ENCODE data around the gene FADS1. TPM values are rescaled to one million over a fixed set of nuclear protein-coding genes. Genes with fewer than 3 reads are reported as not detected.

The FADS1 gene
- total RNA-seq, 1 donor from 2014 or later = 155 TPM

DNA sequence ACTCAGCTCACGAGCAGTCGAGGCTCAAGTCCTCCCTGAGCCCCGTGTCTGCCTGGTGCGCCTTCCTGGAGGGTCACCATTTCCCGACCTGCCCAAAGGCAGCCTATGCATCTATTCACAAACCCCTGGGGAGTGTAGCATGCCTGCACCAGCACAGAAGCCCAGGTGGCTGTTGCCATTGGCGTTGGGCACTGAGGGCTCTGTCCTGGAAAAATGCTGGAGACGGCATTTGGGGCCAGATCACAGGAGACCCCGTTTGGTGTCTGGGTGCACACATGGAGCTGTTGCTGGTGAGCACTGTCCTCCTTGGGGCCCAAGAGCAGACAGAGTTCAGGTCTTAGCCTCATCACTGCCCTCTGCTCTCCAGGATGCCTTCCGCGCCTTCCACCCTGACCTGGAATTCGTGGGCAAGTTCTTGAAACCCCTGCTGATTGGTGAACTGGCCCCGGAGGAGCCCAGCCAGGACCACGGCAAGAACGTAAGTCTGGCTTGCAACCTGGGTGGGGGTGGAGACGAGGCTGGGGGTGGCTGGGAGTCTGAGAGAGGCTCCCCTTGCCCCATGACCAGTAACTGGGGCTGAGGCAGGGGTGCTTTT, 20.7 kb upstream of the FADS1 start:
- Mint-ChIP-seq H3K27ac (ENCODE audit: unreplicated experiment) (no peak overlapping the region), H3K36me3 (ENCODE audit: unreplicated experiment) (peaks cover 8% of the 10 kb centered on the region), H3K4me3 (ENCODE audit: unreplicated experiment) (no peak overlapping the region), H3K27me3 (ENCODE audit: unreplicated experiment) (peaks cover 12% of the 10 kb centered on the region), H3K4me1 (ENCODE audit: low read depth, unreplicated experiment) (peaks cover 28% of the 10 kb centered on the region), H3K9me3 (ENCODE audit: unreplicated experiment) (peaks cover 15% of the 10 kb centered on the region)
- TF ChIP-seq CTCF (IDR thresholded peaks at IDR 0.05; ENCODE audit: partially characterized antibody, unreplicated experiment) = no peak
- no peak for DNase-seq

DNA sequence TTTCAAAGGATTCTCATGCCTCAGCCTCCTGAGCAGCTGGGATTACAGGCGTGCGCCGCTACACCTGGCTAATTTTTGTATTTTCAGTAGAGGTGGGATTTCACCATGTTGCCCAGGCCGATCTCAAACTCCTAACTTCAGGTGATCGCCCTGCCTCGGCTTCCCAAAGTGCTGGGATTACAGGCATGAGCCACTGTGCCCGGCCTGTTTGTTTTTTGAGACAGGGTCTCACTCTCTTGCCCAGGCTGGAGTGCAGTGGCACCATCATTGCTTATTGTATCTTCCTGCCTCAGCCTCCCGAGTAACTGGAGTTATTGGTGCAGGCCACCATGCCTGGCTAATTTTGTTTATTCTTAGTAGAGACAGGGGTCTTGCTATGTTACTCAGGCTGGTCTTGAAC, 19.4 kb upstream of the FADS1 start:
- H3K4me3 Mint-ChIP-seq (ENCODE audit: unreplicated experiment) = no peak overlapping the region
- TF ChIP-seq CTCF (IDR thresholded peaks at IDR 0.05; ENCODE audit: partially characterized antibody, unreplicated experiment) = no peak
- H3K27me3 Mint-ChIP-seq (ENCODE audit: unreplicated experiment) = peaks cover 13% of the 10 kb centered on the region
- peaks cover 15% of the 10 kb centered on the region for H3K9me3 Mint-ChIP-seq (ENCODE audit: unreplicated experiment)
- peaks cover 38% of the 10 kb centered on the region for H3K4me1 Mint-ChIP-seq (ENCODE audit: low read depth, unreplicated experiment)
- no peak overlapping the region for H3K27ac Mint-ChIP-seq (ENCODE audit: unreplicated experiment)
- DNase-seq = no peak
- H3K36me3 Mint-ChIP-seq (ENCODE audit: unreplicated experiment) = peaks cover 8% of the 10 kb centered on the region

DNA sequence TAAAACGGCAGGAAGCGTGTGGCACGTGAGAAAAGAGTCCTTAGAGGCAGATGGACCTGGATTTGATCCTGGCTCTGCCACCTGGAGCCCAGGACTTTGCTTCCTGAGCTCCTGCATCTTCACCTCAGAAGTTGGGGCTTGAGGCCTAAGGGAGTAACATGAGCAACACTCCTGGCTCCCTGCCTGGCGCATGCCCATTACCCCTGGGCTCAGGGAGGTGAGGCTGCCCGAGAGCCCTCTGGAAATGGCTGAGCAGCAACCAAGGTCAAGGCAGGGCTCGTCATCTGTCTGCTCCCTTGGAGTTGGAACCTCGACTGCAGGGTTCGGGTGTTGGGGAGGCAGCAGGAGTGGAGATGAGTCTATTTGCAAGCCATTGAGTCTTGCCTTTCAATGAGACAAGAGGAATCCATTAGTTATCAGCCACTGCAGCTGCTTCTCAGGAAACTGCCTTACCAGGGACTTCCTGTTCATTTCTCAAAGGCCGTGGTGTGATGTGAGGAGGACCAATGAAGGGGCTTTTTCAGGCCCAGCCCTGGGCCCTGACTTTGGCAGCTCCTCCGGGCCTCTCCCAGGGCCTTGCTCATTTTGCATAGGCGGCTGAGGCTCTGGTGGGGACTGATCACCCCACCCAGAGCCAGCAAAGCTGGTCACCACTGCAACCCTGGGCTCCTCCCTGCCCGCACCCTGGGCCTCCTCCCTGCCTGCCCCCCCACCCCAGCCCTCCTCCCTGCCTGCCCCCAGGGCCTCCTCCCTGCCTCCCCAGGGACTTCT, 17.7 kb upstream of the FADS1 start:
- peaks cover 46% of the 10 kb centered on the region for H3K4me1 Mint-ChIP-seq (ENCODE audit: low read depth, unreplicated experiment)
- peaks cover 15% of the 10 kb centered on the region for H3K27me3 Mint-ChIP-seq (ENCODE audit: unreplicated experiment)
- DNase-seq = peak; percentile 43
- H3K36me3 Mint-ChIP-seq (ENCODE audit: unreplicated experiment) = peaks cover under 1% of the 10 kb centered on the region
- TF ChIP-seq CTCF (IDR thresholded peaks at IDR 0.05; ENCODE audit: partially characterized antibody, unreplicated experiment) = no peak
- peaks cover 10% of the 10 kb centered on the region for H3K9me3 Mint-ChIP-seq (ENCODE audit: unreplicated experiment)
- H3K4me3 Mint-ChIP-seq (ENCODE audit: unreplicated experiment) = peak overlapping the region; percentile 83
- H3K27ac Mint-ChIP-seq (ENCODE audit: unreplicated experiment) = peak overlapping the region; percentile 94

GRCh38 chr11:61833926-61834277, 17.1 kb upstream of the FADS1 start:
- TF ChIP-seq CTCF (IDR thresholded peaks at IDR 0.05; ENCODE audit: partially characterized antibody, unreplicated experiment) = no peak
- Mint-ChIP-seq H3K9me3 (ENCODE audit: unreplicated experiment) (peaks cover 11% of the 10 kb centered on the region), H3K27ac (ENCODE audit: unreplicated experiment) (peak overlapping the region; percentile 94), H3K4me1 (ENCODE audit: low read depth, unreplicated experiment) (peaks cover 46% of the 10 kb centered on the region), H3K4me3 (ENCODE audit: unreplicated experiment) (peak overlapping the region; percentile 83), H3K27me3 (ENCODE audit: unreplicated experiment) (peaks cover 17% of the 10 kb centered on the region), H3K36me3 (ENCODE audit: unreplicated experiment) (no peaks in the 10 kb centered on the region)
- DNase-seq = no peak

DNA sequence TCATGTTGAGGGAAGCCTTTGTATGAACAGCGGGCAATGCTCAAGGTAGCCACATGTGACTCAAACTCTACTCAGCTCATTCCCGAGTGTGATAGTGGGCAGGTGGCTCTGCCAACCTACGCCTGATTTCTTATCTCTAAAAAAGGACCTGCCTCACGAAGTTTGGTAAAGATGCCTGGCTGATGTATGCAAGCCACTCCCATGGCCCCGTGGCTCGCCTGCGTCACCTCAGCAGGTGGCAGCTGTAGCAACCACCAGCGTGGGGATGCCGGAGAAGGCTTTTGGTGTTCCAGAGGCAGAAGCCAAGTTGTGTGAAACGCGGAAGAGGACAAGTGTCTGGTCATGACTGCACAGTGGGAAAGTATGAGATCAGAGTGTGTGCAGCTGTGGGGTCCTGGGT, 16.7 kb upstream of the FADS1 start:
- Mint-ChIP-seq H3K4me1 (ENCODE audit: low read depth, unreplicated experiment) (peaks cover 46% of the 10 kb centered on the region), H3K27me3 (ENCODE audit: unreplicated experiment) (peaks cover 17% of the 10 kb centered on the region), H3K4me3 (ENCODE audit: unreplicated experiment) (peak overlapping the region; percentile 83), H3K36me3 (ENCODE audit: unreplicated experiment) (no peaks in the 10 kb centered on the region), H3K27ac (ENCODE audit: unreplicated experiment) (peak overlapping the region; percentile 94), H3K9me3 (ENCODE audit: unreplicated experiment) (peaks cover 10% of the 10 kb centered on the region)
- no peak for TF ChIP-seq CTCF (IDR thresholded peaks at IDR 0.05; ENCODE audit: partially characterized antibody, unreplicated experiment)
- no peak for DNase-seq

Data from glutamatergic neuron (in vitro differentiated cells).